ENCODE results near the gene DYNLT4. TPM values are rescaled to one million over a fixed set of nuclear protein-coding genes. Genes with fewer than 3 reads are reported as not detected.

Gene DYNLT4
- polyA plus RNA-seq, 1 of the 3 experiments (the other 2 are of a cell fraction) = 0.61 TPM

- DNase-seq = no peak
- 100% methylated on average over 3 of the region's 9 CpGs for WGBS (ENCODE audit: low lambda C conversion rate)
- H3K4me3 ChIP-seq (ENCODE audit: low read depth in 2 of 2, low read length in 1 of 2) = peak overlapping the region; percentile 87 to 96; a peak in 3 of 4 replicates
- H3K9ac ChIP-seq = peak overlapping the region; percentile 98
- peak overlapping the region in 1 of 2 experiments; percentile 100; a peak in 1 of 4 replicates for H3K27ac ChIP-seq (ENCODE audit: low read depth in 2 of 2, low read length in 1 of 2)
- no peaks in the 10 kb centered on the region for H3K9me2 ChIP-seq
- no peak for TF ChIP-seq TCF12 (IDR thresholded peaks at IDR 0.05)
- peaks cover 32% of the 10 kb centered on the region for H4K20me1 ChIP-seq (ENCODE audit: insufficient read depth)
- CTCF ChIA-PET = no interaction called here
- POLR2A ChIA-PET = no interaction called here
- H2AFZ ChIP-seq (ENCODE audit: low read depth) = no peak overlapping the region
- peak overlapping the region; percentile 98 for H3K4me2 ChIP-seq
- no peaks in the 10 kb centered on the region for H3K27me3 ChIP-seq (ENCODE audit: insufficient read depth)
- peaks cover 34 to 40% of the 10 kb centered on the region in 2 experiments; a peak in 3 of 4 replicates for H3K4me1 ChIP-seq (ENCODE audit: control insufficient read depth in 1 of 2, insufficient read depth in 2 of 2, low read depth in 1 of 2, low read length in 1 of 2)
- no peaks in the 10 kb centered on the region for H3K9me3 ChIP-seq
- H3K79me2 ChIP-seq (ENCODE audit: insufficient read depth) = peaks cover 59% of the 10 kb centered on the region
- H3K36me3 ChIP-seq (replicated peaks in 1 of 2; ENCODE audit: control insufficient read depth in 1 of 2, insufficient read depth in 2 of 2, low read length in 1 of 2) = peaks cover 43 to 49% of the 10 kb centered on the region in 2 experiments
- H3F3A ChIP-seq (replicated peaks; ENCODE audit: insufficient read depth) = peaks cover 38% of the 10 kb centered on the region
Observed at GRCh38 chr1:44803062-44803311, 4.2 kb downstream of the DYNLT4 start.

- H3F3A ChIP-seq (replicated peaks; ENCODE audit: insufficient read depth) = peaks cover 36% of the 10 kb centered on the region
- no peak for TF ChIP-seq MEF2A (IDR thresholded peaks at IDR 0.05; ENCODE audit: borderline replicate concordance, low read depth)
- TF ChIP-seq FOSL2 (IDR thresholded peaks at IDR 0.05; ENCODE audit: borderline replicate concordance, low read depth) = no peak
- no peak for TF ChIP-seq PBX3 (IDR thresholded peaks at IDR 0.05)
- TF ChIP-seq YY1 (IDR thresholded peaks at IDR 0.05; ENCODE audit: low read depth) = no peak
- TF ChIP-seq GABPA (IDR thresholded peaks at IDR 0.05; ENCODE audit: low read depth) = no peak
- no peak for TF ChIP-seq RCOR1 (IDR thresholded peaks at IDR 0.05; ENCODE audit: low read length)
- no peak overlapping the region for H2AFZ ChIP-seq (ENCODE audit: low read depth)
- WGBS (ENCODE audit: low lambda C conversion rate) = 90% methylated on average over 8 of the region's 13 CpGs
- H3K36me3 ChIP-seq (replicated peaks in 1 of 2; ENCODE audit: control insufficient read depth in 1 of 2, insufficient read depth in 2 of 2, low read length in 1 of 2) = peaks cover 43 to 49% of the 10 kb centered on the region in 2 experiments
- peaks cover 29 to 38% of the 10 kb centered on the region in 2 experiments; a peak in 3 of 4 replicates for H3K4me1 ChIP-seq (ENCODE audit: control insufficient read depth in 1 of 2, insufficient read depth in 2 of 2, low read depth in 1 of 2, low read length in 1 of 2)
- H3K9me2 ChIP-seq = no peaks in the 10 kb centered on the region
- H3K79me2 ChIP-seq (ENCODE audit: insufficient read depth) = peaks cover 57% of the 10 kb centered on the region
- H3K9ac ChIP-seq = peak overlapping the region; percentile 98
- H3K4me3 ChIP-seq (ENCODE audit: low read depth in 2 of 2, low read length in 1 of 2) = peak overlapping the region; percentile 87 to 96; a peak in 3 of 4 replicates
- no peaks in the 10 kb centered on the region for H3K9me3 ChIP-seq
- no peak for DNase-seq
- CTCF ChIA-PET = no interaction called here
- POLR2A ChIA-PET = no interaction called here
- H4K20me1 ChIP-seq (ENCODE audit: insufficient read depth) = peaks cover 32% of the 10 kb centered on the region
- H3K4me2 ChIP-seq = peak overlapping the region; percentile 98
- H3K27me3 ChIP-seq (ENCODE audit: insufficient read depth) = no peaks in the 10 kb centered on the region
- H3K27ac ChIP-seq (ENCODE audit: low read depth in 2 of 2, low read length in 1 of 2) = peak overlapping the region in 1 of 2 experiments; percentile 100; a peak in 2 of 4 replicates
Observed at GRCh38 chr1:44802306-44803061, 4.7 kb downstream of the DYNLT4 start.

GRCh38 chr1:44801491-44802305 lies 5.5 kb downstream of the DYNLT4 start:
- DNase-seq = no peak
- H3K4me1 ChIP-seq (ENCODE audit: control insufficient read depth in 1 of 2, insufficient read depth in 2 of 2, low read depth in 1 of 2, low read length in 1 of 2) = peaks cover 21 to 33% of the 10 kb centered on the region in 2 experiments; a peak in 3 of 4 replicates
- no peaks in the 10 kb centered on the region for H3K9me2 ChIP-seq
- H3K36me3 ChIP-seq (replicated peaks in 1 of 2; ENCODE audit: control insufficient read depth in 1 of 2, insufficient read depth in 2 of 2, low read length in 1 of 2) = peaks cover 43 to 48% of the 10 kb centered on the region in 2 experiments
- H4K20me1 ChIP-seq (ENCODE audit: insufficient read depth) = peaks cover 32% of the 10 kb centered on the region
- WGBS (ENCODE audit: low lambda C conversion rate) = 69% methylated on average over 10 of the region's 13 CpGs
- peak overlapping the region; percentile 98 for H3K9ac ChIP-seq
- no peaks in the 10 kb centered on the region for H3K27me3 ChIP-seq (ENCODE audit: insufficient read depth)
- peak overlapping the region; percentile 98 for H3K4me2 ChIP-seq
- POLR2A ChIA-PET = no interaction called here
- CTCF ChIA-PET = interaction anchor here (0.9 to 1.9 kb wide), 3 partner anchors 8 to 16 kb away, joined by 4 to 11 read pairs (median 7); no protein-coding TSS in a partner anchor
- H3K9me3 ChIP-seq = no peaks in the 10 kb centered on the region
- peak overlapping the region; percentile 87 to 96; a peak in 3 of 4 replicates for H3K4me3 ChIP-seq (ENCODE audit: low read depth in 2 of 2, low read length in 1 of 2)
- H3K79me2 ChIP-seq (ENCODE audit: insufficient read depth) = peaks cover 57% of the 10 kb centered on the region
- peaks cover 34% of the 10 kb centered on the region for H3F3A ChIP-seq (replicated peaks; ENCODE audit: insufficient read depth)
- H2AFZ ChIP-seq (ENCODE audit: low read depth) = no peak overlapping the region
- peak overlapping the region in 1 of 2 experiments; percentile 100; a peak in 1 of 4 replicates for H3K27ac ChIP-seq (ENCODE audit: low read depth in 2 of 2, low read length in 1 of 2)
- TF ChIP-seq TCF12 (IDR thresholded peaks at IDR 0.05) (no peak), RXRA (IDR thresholded peaks at IDR 0.05; ENCODE audit: borderline replicate concordance, low read depth) (no peak), GATA2 (CRISPR knock-in tag; IDR thresholded peaks at IDR 0.05) (no peak), POLR2AphosphoS5 (IDR thresholded peaks at IDR 0.05; ENCODE audit: low read depth, low read length) (no peak), MAX (IDR thresholded peaks at IDR 0.05; ENCODE audit: low read depth) (no peak), ELF1 (IDR thresholded peaks at IDR 0.05) (no peak), RFX5 (IDR thresholded peaks at IDR 0.05; ENCODE audit: low read length) (no peak), USF2 (IDR thresholded peaks at IDR 0.05; ENCODE audit: borderline replicate concordance, low read depth, low read length) (no peak), FOXJ3 (CRISPR knock-in tag; IDR thresholded peaks at IDR 0.05) (no peak), ZBTB33 (IDR thresholded peaks at IDR 0.05; ENCODE audit: borderline replicate concordance, low read depth) (no peak), SIN3A (IDR thresholded peaks at IDR 0.05; ENCODE audit: borderline replicate concordance, low read depth, low read length) (no peak)
